22Rv1 (cell line): Measurements from ENCODE around the gene LRIG1.

ENCODE experiments used
- H3K27ac ChIP-seq: fragments of 450-650 bp; 2 replicates; pipeline ENCODE4 v1.5.1; 2017
- CTCF ChIP-seq: fragments of 450-650 bp; IDR thresholded peaks from 2 replicates; pipeline ENCODE4 v1.5.1; 2017; ENCODE audit warnings: mild to moderate bottlenecking
- ZFX ChIP-seq: fragments of 450-650 bp; IDR thresholded peaks from 2 replicates; pipeline ENCODE4 v1.6.1; 2017; ENCODE audit warnings: antibody characterized with exemption, borderline replicate concordance

The LRIG1 gene

GRCh38 chr3:66475386-66476020 is 25.3 kb downstream of the LRIG1 start:
- peak overlapping the region; percentile 31; the same call in 1 of the 2 replicates for H3K27ac ChIP-seq
- TF ChIP-seq CTCF (no peak), ZFX (no peak)

DNA sequence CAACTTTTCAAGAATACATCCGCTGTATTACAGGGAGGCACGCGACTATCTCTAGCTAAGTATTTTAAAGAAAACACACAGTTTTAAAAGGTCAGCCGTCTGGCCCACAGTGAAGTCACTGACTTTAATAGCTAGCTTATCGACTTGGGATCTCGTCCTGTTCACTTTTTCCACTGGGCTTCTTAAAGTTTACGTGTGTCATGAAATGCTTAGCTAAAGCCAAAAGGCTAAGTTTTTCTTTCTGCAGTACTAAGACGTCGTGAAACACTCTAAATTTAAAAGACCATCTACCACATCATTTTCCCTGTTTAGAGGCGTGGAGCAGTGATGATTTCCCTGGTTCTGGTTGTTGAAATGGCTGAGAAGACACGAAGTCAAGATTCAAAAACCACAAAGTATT is 27.1 kb downstream of the LRIG1 start:
- no peak overlapping the region for H3K27ac ChIP-seq
- no peak for TF ChIP-seq ZFX
- TF ChIP-seq CTCF = no peak

DNA sequence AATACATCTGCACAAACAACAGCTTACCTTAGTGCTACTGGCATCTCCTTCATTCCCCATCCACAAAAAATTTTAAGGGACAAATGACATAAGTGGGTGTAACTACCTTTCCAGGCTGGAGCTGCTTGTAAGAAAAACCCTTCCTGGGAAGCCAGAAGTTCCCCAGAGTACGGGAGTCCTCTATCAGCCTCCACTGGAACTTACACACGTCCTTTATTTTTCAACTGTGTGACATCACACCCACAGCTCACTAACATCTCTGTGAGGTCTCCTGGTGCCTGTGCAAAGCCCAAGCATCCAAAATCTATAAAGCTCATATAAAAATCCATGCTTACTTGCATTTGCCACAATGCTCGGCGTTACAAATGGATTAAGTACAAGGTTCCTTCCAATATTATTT is 27.6 kb downstream of the LRIG1 start:
- H3K27ac ChIP-seq = no peak overlapping the region
- no peak for TF ChIP-seq ZFX
- TF ChIP-seq CTCF = no peak

GRCh38 chr3:66472313-66473134 is 28.3 kb downstream of the LRIG1 start:
- no peak overlapping the region for H3K27ac ChIP-seq
- TF ChIP-seq CTCF = no peak
- TF ChIP-seq ZFX = no peak

- no peak overlapping the region for H3K27ac ChIP-seq
- no peak for TF ChIP-seq CTCF
- TF ChIP-seq ZFX = no peak
Observed at GRCh38 chr3:66470956-66471686, 29.7 kb downstream of the LRIG1 start.

- H3K27ac ChIP-seq = no peak overlapping the region
- TF ChIP-seq CTCF (no peak), ZFX (no peak)
Observed at GRCh38 chr3:66470285-66470684, 30.5 kb downstream of the LRIG1 start.
